ENCODE measurements around the gene GRIA1.

The GRIA1 gene

DNA sequence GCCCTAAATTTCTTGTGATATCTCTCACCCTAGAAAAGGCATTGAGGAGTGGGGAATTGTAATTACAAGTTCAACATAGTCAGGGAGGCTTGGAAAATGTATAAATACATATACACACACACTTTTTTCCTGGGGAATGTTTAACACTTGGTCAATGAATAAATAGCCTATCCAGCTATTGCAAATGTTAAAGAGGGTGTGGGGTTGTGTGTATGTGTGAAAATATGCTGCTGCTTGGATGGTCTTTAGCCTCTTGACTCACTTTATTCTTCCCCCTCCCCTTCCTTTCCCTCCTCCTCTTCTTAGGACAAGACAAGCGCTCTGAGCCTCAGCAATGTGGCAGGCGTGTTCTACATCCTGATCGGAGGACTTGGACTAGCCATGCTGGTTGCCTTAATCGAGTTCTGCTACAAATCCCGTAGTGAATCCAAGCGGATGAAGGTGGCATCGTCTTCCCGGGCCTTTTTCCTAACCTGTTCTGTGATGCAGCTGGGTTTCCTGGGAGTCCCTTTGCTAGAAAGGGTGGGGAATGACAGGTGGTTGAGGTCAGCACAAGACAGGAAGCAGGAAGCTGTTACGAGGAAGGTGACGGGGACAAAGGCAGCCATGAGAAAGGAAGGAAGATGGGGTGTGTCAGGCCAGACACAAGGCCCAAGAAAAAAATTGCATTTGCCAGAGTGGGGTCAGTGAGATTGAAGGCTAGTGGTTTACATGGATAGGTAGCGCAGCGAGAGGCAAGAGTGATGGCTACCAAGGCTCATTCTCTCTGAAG is 311.8 kb downstream of the GRIA1 start:
- no peaks in the 10 kb centered on the region for H3K4me1 ChIP-seq (ENCODE audit: insufficient read depth, insufficient read length)
- no peak overlapping the region for H3K9ac ChIP-seq (ENCODE audit: insufficient read length, low read depth)
- H3K27me3 ChIP-seq (ENCODE audit: insufficient read depth, insufficient read length): no peaks in the 10 kb centered on the region
- H3K4me3 ChIP-seq (ENCODE audit: insufficient read length, low read depth): no peak overlapping the region
- H3K36me3 ChIP-seq (ENCODE audit: insufficient read depth, insufficient read length, low read length): no peaks in the 10 kb centered on the region
- no peaks in the 10 kb centered on the region for H3K9me3 ChIP-seq (ENCODE audit: insufficient read depth, low read length)
- TF ChIP-seq ZNF274 (IDR thresholded peaks at IDR 0.05; ENCODE audit: low read depth, low read length) (no peak), SUZ12 (IDR thresholded peaks at IDR 0.05; ENCODE audit: extremely low read depth, insufficient read depth, insufficient read length) (no peak), YY1 (IDR thresholded peaks at IDR 0.05; ENCODE audit: insufficient read depth, insufficient read length) (no peak)
- no peak for DNase-seq (ENCODE audit: low read depth, low spot score)

DNA sequence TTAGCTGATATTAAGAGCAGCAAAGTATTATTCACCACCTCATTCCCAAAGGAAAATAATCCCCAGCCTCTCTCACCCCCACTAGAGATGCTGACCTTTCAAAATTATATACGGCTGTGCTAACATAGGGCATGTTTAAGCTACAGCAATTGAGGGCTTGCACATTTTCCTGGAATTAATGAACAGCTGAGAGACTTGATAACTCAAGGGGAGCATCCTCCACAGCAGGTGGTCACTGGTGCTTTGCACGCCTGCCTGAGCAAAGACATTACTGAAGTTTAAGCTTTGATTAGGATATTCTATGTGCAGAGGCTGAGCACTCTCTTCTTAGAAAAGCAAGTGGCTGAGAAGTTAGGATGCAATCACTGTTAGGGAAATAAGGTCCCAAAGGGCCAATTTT is 317.3 kb downstream of the GRIA1 start:
- Histone ChIP-seq H3K27me3 (ENCODE audit: insufficient read depth, insufficient read length) (no peaks in the 10 kb centered on the region), H3K4me1 (ENCODE audit: insufficient read depth, insufficient read length) (no peaks in the 10 kb centered on the region), H3K9ac (ENCODE audit: insufficient read length, low read depth) (no peak overlapping the region), H3K36me3 (ENCODE audit: insufficient read depth, insufficient read length, low read length) (no peaks in the 10 kb centered on the region), H3K9me3 (ENCODE audit: insufficient read depth, low read length) (no peaks in the 10 kb centered on the region), H3K4me3 (ENCODE audit: insufficient read length, low read depth) (no peak overlapping the region)
- no peak for DNase-seq (ENCODE audit: low read depth, low spot score)
- TF ChIP-seq YY1 (IDR thresholded peaks at IDR 0.05; ENCODE audit: insufficient read depth, insufficient read length): no peak
- TF ChIP-seq SUZ12 (IDR thresholded peaks at IDR 0.05; ENCODE audit: extremely low read depth, insufficient read depth, insufficient read length): no peak
- TF ChIP-seq ZNF274 (IDR thresholded peaks at IDR 0.05; ENCODE audit: low read depth, low read length): no peak

DNA sequence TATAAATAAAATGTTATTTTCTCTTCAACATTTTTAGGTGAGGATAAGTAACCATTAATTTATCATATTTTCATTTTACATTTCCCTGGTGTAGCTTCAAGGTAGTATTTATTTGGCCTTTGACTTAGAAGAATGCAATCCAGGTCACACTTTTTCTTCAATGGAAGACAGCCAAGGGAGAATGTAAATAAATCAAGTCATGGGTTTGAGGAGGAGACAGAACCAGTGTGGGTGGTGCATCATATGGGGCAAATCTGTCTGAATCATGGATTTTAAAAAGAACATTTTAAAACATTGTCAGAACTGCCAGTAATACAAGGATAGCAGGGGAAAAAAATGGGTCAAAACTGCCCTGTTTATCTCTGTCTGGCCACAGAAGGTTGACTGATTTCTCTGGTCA is 318.7 kb downstream of the GRIA1 start:
- TF ChIP-seq YY1 (IDR thresholded peaks at IDR 0.05; ENCODE audit: insufficient read depth, insufficient read length) (no peak), SUZ12 (IDR thresholded peaks at IDR 0.05; ENCODE audit: extremely low read depth, insufficient read depth, insufficient read length) (no peak), ZNF274 (IDR thresholded peaks at IDR 0.05; ENCODE audit: low read depth, low read length) (no peak)
- no peak for DNase-seq (ENCODE audit: low read depth, low spot score)

DNA sequence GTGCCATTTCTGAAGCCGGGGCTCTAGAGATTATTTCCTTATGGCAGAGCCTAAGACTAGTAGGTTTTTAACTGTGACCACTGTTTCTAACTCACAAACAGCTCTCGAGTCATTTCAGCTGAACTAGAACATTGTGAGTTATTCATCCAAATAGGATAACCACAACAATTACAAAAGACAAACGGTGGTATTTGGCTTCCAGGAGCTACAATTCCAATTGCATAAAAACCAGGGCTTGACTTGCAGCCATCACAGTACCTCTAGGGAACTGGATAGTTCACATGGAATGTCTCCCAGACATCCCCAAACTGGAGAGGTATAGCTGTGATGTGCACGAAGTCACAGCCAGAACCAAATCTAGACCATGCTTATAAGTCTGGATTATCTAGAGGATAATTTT is 323.4 kb downstream of the GRIA1 start:
- no peak for DNase-seq (ENCODE audit: low read depth, low spot score)
- no peaks in the 10 kb centered on the region for H3K27me3 ChIP-seq (ENCODE audit: insufficient read depth, insufficient read length)
- H3K9me3 ChIP-seq (ENCODE audit: insufficient read depth, low read length): no peaks in the 10 kb centered on the region
- no peaks in the 10 kb centered on the region for H3K36me3 ChIP-seq (ENCODE audit: insufficient read depth, insufficient read length, low read length)
- H3K4me1 ChIP-seq (ENCODE audit: insufficient read depth, insufficient read length): no peaks in the 10 kb centered on the region
- H3K9ac ChIP-seq (ENCODE audit: insufficient read length, low read depth): no peak overlapping the region
- TF ChIP-seq SUZ12 (IDR thresholded peaks at IDR 0.05; ENCODE audit: extremely low read depth, insufficient read depth, insufficient read length) (no peak), ZNF274 (IDR thresholded peaks at IDR 0.05; ENCODE audit: low read depth, low read length) (no peak), YY1 (IDR thresholded peaks at IDR 0.05; ENCODE audit: insufficient read depth, insufficient read length) (no peak)
- H3K4me3 ChIP-seq (ENCODE audit: insufficient read length, low read depth): no peak overlapping the region

More for the DNA sequence above, 318.7 kb downstream of the GRIA1 start:
- no peaks in the 10 kb centered on the region for H3K9me3 ChIP-seq (ENCODE audit: insufficient read depth, low read length)
- H3K36me3 ChIP-seq (ENCODE audit: insufficient read depth, insufficient read length, low read length): no peaks in the 10 kb centered on the region
- H3K4me1 ChIP-seq (ENCODE audit: insufficient read depth, insufficient read length): no peaks in the 10 kb centered on the region
- H3K27me3 ChIP-seq (ENCODE audit: insufficient read depth, insufficient read length): no peaks in the 10 kb centered on the region
- H3K9ac ChIP-seq (ENCODE audit: insufficient read length, low read depth): no peak overlapping the region
- no peak overlapping the region for H3K4me3 ChIP-seq (ENCODE audit: insufficient read length, low read depth)

DNA sequence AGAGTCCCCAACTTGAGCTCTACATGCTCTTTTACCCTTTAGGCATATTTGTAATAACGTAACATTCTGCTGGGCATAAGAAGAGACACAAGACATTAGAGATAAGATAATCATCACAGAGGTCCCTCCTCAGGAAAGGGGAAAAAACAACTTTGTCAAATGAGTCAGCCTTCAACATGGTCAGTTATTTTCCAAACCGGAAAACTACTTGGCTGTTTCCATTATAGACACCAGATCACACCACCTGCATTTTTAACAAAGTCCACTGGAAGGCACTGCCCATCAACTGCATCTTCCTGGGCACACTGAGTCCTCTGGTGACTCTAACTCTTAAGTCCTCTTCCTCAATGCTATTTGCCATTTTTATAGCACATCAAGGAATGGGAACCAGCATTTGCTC is 326.4 kb downstream of the GRIA1 start:
- no peaks in the 10 kb centered on the region for H3K4me1 ChIP-seq (ENCODE audit: insufficient read depth, insufficient read length)
- H3K4me3 ChIP-seq (ENCODE audit: insufficient read length, low read depth): no peak overlapping the region
- H3K9ac ChIP-seq (ENCODE audit: insufficient read length, low read depth): no peak overlapping the region
- no peaks in the 10 kb centered on the region for H3K36me3 ChIP-seq (ENCODE audit: insufficient read depth, insufficient read length, low read length)
- H3K9me3 ChIP-seq (ENCODE audit: insufficient read depth, low read length): no peaks in the 10 kb centered on the region
- TF ChIP-seq SUZ12 (IDR thresholded peaks at IDR 0.05; ENCODE audit: extremely low read depth, insufficient read depth, insufficient read length): no peak
- no peak for TF ChIP-seq YY1 (IDR thresholded peaks at IDR 0.05; ENCODE audit: insufficient read depth, insufficient read length)
- no peak for TF ChIP-seq ZNF274 (IDR thresholded peaks at IDR 0.05; ENCODE audit: low read depth, low read length)
- no peak for DNase-seq (ENCODE audit: low read depth, low spot score)
- no peaks in the 10 kb centered on the region for H3K27me3 ChIP-seq (ENCODE audit: insufficient read depth, insufficient read length)

DNA sequence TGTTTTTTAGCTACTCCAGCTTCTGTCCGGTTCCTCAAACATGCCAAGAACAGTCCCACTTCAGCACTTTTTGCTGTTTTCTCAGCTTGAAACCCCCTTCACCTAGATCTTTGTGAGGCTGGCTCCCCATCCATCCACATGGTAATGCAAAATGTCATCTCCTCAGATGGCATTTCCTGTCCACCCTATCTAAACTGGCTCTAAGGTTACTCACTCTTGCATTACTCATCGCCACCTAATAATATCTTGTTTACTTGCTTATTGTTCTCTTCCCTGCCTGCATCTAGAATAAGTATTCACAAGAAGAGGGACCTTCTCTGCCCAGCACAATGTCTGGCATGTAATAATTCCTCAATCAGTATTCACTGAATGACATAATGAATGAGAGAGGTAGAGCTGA is 328.2 kb downstream of the GRIA1 start:
- TF ChIP-seq ZNF274 (IDR thresholded peaks at IDR 0.05; ENCODE audit: low read depth, low read length) (no peak), SUZ12 (IDR thresholded peaks at IDR 0.05; ENCODE audit: extremely low read depth, insufficient read depth, insufficient read length) (no peak), YY1 (IDR thresholded peaks at IDR 0.05; ENCODE audit: insufficient read depth, insufficient read length) (no peak)
- Histone ChIP-seq H3K36me3 (ENCODE audit: insufficient read depth, insufficient read length, low read length) (no peaks in the 10 kb centered on the region), H3K4me3 (ENCODE audit: insufficient read length, low read depth) (no peak overlapping the region), H3K27me3 (ENCODE audit: insufficient read depth, insufficient read length) (no peaks in the 10 kb centered on the region), H3K4me1 (ENCODE audit: insufficient read depth, insufficient read length) (no peaks in the 10 kb centered on the region), H3K9me3 (ENCODE audit: insufficient read depth, low read length) (no peaks in the 10 kb centered on the region), H3K9ac (ENCODE audit: insufficient read length, low read depth) (no peak overlapping the region)
- DNase-seq (ENCODE audit: low read depth, low spot score): no peak

DNA sequence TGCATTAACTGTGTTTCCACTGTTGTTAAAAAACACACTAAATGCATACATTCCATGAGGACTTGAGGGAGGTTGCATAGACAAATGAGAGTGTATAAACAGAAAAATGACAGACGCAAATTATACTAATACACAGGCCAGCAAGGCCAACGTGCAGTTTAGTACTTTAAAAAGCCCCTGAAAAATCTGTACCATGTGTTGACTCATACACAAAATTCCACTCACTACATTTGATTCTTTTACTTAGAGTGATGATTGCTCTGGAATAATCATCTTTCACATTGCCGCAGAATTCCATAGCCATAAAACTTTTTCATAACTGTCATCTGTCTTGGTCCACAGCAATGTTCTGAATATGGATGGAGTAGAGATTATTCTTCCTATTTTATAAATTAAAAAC is 332.6 kb downstream of the GRIA1 start:
- Histone ChIP-seq H3K4me1 (ENCODE audit: insufficient read depth, insufficient read length) (no peaks in the 10 kb centered on the region), H3K27me3 (ENCODE audit: insufficient read depth, insufficient read length) (no peaks in the 10 kb centered on the region), H3K9ac (ENCODE audit: insufficient read length, low read depth) (no peak overlapping the region), H3K36me3 (ENCODE audit: insufficient read depth, insufficient read length, low read length) (no peaks in the 10 kb centered on the region), H3K9me3 (ENCODE audit: insufficient read depth, low read length) (no peaks in the 10 kb centered on the region), H3K4me3 (ENCODE audit: insufficient read length, low read depth) (no peak overlapping the region)
- TF ChIP-seq ZNF274 (IDR thresholded peaks at IDR 0.05; ENCODE audit: low read depth, low read length) (no peak), YY1 (IDR thresholded peaks at IDR 0.05; ENCODE audit: insufficient read depth, insufficient read length) (no peak), SUZ12 (IDR thresholded peaks at IDR 0.05; ENCODE audit: extremely low read depth, insufficient read depth, insufficient read length) (no peak)
- DNase-seq (ENCODE audit: low read depth, low spot score): no peak
